Activated CD4-positive, alpha-beta T cell treated with anti-CD3 and anti-CD28 coated beads for 24 hours (primary cell): ENCODE measurements around the gene RNF166.
A peak's percentile ranks its signal among the peaks of the same experiment; 100 is the strongest.

ENCODE experiments used
- DNase-seq, 2 donors: peaks; one replicate each; pipeline ENCODE4 v3.0.0-alpha.2; 2020; ENCODE audit warnings: low read depth in 2 of 2

Gene RNF166

DNA sequence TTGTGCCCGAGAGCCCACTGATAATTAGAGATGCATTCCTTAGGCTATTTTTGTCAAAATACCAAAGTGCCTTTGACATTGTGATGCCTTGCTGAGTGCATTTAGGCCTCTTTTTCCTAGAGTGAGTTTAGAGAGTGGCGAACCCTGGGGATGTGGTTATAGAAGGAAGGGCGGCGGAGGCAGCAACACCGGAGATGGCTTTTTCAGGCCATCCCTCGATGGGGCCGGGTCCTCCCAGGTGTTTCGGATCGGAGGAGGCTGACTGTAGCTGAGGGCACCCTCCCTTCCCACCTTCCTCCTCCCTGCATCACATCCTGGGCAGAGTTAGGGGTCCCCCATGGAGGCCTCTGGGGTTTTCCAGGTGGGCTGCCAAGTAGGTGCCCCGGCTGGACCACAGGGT is 13.3 kb downstream of the RNF166 start:
- DNase-seq: no peak

DNA sequence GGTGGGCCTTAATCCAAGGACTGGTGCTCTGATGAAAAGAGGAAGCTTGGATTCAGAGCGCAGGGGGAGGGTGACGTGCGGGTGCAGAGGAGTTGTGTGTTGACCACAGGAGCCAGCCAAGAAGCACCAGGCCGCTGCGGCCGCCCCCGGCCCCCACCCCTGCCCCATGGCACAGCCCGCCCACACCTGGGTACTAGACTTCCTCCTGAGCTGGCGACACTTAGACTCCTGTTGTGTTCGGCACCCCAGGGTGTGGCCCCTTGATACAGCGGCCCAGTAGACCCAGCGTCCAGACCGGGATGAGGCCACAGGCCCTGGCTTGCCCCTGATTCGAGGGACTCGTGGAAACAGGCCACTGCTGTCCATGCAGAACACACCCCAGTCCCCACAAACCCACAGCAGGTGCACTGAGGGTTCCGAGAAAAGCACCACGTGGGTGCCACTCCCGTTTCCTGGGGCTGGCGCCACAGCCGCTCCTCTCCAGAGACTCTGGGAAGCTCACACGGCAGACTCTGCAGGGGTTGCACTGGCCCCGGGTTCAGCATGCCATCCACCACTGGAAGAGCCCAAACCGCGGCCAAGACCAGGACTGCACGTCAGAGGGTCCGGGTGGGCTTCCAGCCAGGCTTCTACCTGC is 14.2 kb downstream of the RNF166 start:
- no peak for DNase-seq

DNA sequence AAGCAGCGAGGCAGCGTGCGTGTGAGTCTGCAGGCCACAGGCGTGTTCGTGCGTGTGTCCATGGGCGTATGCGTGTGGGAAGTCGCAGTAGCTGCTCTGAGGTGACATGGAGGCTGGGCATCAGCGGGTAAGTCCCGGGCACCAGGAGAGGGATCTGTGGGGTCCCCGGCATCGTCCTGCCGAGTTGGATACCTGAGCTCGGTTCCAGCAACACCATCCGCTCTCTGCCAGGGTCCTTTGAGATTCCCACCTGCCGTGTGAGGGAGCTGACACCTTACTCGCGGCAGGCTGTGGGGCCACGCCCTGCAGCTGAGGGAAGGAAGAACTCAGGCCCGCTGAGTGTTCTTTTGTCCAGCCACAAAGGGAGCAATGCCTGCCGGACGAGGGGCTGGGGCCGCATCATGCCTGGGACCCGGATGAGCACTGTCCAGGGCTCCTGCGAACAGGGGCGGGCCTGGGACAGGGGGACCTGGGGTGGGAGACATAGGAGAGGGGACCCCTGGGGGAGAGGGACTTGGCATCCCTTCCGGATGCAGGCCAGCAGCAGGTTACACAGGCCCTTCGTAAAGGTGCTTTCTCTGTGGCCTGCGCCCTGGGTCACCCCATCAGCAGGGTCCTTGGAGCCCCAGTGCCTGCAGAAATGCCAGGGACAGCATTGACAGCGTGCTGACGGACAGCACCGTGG is 14.9 kb downstream of the RNF166 start:
- DNase-seq: no peak

DNA sequence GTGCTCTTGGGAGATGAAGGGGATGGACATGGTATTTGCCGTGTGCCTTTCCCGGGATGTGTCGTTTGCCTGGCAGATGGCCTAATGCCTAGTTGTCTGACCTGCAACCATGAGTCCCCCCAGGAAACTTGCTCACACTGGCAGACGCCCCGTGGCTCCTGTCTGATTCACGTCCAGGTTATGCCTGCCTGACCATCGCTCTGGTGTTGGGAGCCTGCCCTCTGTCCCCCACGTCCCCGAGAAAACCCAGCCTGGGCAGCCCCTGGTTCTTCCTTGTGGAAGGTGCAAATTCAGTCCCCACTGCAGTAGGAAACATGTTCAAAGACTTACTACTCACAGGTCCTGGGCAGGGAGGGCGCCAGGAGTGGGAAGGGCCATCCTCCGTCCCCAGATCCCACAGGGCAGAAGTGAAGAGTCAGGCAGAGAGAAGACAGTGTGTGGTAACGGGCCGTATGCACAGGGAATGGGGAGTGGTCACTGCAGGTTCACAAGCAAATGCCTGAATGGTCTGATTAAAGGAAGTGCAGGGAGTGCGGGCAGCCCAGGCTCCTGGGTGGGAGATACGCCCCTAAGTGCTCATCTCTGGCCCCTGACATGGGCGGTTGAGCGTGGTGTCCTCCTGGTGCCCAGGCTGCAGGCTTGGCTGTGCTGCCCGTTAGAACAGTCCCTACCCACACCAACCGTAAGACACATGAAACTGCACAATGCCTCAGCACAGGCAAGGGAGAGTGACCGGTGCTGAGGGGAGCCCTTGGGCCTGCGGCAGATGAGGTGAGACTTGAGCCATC is 15.7 kb downstream of the RNF166 start:
- DNase-seq: no peak

DNA sequence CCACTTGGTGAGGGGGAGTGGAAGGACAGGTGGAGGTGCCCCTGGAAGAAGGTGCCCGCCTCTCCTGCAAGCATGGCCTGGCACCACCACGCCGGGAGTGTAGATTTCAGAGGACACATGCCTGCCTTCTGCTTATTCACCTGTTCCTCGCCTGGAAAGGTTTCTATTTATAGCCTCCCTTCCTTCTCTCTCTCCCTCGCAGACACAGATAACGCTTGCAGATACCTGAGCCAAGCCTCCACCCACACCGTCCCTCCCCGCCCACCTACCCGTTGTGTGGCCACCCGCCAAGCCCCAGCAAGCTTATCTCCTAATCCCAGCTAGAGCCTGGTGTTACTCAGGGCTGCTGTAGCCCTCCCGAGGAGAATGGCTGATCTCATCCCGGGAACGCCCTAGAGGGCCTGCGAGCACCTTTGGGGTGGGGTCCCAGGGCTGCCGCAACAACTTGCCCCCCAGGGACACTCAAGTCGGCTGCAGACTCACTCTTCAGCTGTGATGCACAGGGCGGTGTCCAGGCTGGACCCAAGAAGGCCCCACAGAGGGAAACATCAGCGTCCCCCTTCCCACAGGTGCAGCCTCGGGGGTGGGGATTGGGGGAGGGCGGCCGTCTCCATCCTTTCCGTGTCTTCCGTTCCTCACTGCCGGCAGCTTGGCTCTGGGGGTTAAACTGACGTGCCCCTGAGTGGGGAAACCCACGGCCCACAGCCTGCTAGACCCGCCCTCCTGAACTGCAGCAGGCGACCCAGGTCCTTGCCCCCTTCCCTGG is 18.0 kb downstream of the RNF166 start:
- no peak for DNase-seq

DNA sequence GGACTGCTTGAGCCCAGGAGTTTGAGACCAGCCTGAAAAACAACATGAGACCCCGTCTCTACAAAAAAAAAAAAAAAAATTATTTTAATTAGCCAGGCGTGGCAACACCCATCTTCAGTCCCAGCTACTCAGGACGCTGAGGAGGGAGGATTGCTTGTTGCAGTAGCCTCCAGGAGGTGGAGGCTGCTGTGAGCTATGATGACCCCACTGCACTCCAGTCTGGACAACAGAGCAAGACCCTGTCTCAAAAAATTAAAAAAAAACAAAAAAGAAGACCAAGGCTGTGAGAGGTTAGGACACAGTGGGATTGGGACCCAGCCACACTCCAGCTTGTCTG is 18.6 kb downstream of the RNF166 start:
- no peak for DNase-seq

DNA sequence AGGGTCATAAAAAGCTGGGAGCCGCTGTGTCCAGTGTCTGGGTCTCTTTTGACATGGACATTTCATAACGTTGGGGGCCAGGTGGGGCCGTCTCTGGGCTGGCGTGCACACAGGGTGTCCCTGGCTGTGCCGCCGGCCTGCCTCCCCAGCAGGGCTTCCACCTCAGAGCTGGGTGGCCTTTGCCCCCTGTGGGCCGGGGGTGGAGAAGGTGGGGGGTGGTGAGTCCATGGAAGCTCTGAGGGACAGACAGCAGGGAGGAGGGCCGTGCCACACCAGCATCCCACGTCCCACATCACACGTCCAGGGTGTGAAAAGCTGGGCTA is 19.0 kb downstream of the RNF166 start:
- DNase-seq: no peak

DNA sequence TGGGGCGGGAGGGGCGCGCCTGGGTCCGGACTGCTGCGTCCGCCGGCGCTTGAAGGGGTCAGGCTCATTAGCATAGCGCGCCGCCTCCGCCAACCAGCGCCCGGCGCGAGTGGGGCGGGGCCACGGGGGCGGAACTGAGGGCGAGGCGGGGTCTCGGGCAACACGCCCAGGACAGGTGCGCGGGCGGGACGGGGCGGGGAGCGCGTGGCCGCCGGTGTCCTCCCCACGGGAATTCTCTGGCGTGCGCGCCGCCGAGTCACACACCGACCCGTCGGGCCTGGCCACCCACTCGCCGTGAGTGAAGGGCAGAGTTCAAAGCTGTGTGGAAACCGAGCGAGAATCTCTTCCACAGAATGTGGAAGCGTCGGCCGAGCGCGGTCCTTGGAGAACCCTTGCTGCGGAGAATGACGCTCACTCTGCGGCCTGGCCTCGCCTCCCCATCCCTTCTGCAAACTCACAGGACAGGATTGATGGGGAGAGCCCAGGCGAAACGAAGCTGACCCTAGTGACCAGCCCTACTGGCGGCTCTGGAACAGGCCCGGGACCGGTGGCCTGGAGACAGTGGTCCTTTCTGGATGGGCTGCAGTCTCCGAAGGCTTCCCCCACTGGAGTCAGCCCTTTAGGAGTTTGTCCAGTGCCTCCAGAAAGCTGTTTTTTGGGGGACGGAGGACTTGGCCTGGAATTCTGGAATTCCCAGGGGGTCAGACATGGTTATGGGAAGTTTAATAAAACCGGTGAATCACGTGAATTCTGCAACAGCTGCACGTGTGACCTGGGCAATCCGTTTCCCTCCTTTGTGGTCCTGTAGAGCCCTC is 19.6 kb downstream of the RNF166 start, which contains the start of gene SNAI3:
Gene SNAI3, minus strand, starts transcription at position 69 of the 815 bp plus-strand sequence. CDS start 101 bp downstream, outside the sequence.
- DNase-seq: peak; percentile 80 to 84

DNA sequence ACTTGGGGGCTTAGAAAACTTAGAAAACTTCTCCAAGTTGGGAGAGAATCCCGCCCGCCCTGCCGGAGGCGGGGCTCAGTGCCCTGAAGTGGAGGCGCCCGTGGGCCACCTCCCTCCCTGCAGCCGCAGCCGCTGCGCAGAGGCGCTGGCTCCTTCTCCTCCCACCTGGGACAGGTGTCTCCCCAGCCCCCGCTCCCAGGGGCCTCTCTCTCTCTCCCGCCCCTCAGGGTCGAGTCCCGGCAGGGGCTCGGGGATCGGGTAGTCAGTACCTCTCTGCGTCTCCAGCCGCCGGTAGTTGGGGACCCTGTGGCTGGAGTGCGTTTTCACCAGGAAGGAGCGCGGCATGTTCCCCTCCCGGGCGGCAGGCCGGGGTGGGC is 20.2 kb downstream of the RNF166 start:
- DNase-seq: no peak

DNA sequence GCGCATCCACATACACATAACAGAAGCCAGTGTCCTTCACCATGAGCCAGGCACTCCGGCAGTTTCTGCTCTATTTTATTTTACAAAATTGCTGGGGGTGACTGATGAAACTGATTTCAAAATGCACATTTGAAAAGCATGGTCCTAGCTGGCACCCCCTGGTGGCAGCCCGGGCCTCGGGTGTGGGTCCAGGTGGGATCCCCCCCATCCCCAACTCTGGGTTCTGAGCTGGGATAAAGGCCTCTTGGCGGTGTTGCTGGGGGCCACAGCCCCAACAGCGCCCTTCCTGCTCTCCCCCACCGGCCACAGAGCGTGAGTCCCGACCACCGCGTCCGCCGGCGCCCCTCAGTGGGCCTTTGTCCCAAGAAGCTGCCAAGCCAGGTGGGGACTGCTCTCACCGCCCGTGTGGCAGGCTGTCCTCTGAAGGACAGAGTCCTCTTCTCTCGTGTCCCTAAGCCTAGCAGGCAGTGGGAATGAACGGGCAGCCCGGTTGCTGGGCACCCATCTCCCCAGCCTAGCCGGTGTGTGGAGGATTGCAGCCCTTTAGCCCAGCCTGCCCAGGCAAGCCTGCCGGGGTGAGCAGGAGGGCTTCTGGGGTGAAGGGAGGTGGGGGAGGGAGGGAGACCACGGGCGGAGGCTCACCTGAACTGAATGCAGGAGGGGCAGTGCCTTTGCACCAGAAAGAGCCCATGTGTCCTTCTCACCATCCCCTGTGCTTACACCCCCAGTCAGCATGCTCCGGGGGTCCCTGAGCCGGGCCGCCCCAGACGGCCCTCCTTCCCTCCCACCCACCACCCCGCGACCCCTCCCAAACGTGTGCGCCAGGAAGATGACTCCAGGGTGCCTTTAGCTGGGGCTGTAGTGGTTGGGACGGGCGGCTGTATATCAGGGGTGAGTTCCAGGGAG is 20.8 kb downstream of the RNF166 start:
- DNase-seq: peak in 1 of 2 donors; percentile 58

DNA sequence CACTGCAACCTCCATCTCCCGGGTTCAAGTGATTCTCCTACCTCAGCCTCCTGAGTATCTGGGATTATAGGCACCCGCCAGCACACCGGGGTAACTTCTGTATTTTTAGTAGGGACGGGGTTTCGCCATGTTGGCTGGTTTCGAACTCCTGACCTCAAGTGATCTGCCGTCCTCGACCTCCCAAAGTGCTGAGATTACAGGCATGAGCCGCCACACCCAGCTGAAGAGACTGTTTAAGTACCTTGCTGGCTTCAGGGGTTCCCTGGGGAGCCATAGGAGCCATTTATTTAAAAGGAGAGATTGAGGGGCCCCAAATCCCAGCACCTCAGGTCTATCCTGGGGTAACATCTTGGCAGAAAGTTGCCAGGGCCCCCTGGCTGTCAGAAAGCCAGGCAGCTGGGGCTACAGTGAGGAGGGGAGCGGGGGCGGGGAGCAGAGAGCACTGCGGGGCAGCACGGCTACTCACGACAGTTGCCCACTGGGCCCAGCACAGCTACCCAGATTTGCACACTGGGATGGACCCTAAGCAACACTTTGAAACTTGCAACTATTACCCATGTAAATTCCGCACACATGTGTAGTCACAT is 21.5 kb downstream of the RNF166 start:
- no peak for DNase-seq

DNA sequence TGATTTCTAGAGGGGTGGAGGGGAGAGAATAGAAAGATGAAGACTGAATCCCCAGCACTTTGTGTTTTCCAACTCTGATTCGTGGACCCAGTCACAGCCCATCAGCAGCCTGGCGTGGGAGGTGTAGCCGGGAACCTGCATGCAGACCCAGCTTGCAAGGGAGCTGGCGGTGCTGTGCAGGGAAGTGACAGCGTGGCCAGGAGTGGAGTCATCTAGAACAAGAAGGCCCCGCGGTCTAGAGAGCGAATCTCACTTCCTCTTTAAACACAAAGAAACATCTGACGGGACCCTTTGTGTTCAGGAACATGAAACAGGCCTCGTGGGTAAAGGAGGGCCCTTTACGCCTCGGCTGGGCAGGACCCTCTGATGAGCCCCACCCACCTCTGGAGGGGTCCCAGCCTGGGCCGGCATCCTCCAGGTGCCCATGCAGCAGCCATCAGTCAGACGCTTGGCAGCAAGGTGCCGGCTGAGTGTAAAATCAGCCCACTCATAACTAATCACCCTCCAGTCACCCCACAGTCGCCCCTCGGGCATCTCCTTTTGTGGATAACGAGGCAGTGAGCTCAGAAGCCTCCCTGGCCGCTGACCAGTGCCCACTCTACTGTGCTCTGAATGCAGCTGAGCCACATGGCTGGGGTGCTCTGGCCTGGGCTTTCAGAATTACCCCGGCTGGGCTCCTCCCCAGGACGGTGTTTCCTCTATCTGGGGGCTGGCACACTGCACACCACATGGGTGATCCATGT is 24.3 kb downstream of the RNF166 start:
- peak in 1 of 2 donors; percentile 61 for DNase-seq

DNA sequence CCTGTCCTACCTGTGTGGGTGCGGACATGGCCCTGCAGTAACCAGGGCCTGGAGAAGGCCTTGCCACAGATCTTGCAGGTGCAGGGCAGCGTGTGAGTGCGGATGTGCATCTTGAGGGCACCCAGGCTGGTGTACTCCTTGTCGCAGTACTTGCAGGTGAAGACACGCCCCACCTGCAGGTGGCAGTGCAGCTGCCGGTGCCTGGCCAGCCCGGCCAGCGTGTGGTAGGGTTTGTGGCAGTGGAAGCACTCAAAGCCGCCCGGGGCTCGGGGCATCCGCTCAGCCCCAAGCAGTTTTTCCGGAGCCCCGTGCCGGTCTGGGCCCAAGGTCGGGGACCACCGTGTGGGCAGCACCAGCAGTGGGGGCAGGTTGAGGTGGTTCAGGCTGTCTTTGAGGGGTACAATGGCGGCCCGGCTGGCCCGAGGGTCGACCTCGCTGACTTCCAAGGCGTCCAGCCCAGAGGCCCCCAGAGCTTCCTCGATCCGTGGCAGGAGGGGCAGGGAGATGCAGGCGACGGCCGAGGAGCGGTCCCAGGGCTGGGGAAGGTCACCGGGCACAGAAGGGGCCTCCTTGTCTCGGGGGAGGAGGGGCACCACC is 25.0 kb downstream of the RNF166 start:
- no peak for DNase-seq

DNA sequence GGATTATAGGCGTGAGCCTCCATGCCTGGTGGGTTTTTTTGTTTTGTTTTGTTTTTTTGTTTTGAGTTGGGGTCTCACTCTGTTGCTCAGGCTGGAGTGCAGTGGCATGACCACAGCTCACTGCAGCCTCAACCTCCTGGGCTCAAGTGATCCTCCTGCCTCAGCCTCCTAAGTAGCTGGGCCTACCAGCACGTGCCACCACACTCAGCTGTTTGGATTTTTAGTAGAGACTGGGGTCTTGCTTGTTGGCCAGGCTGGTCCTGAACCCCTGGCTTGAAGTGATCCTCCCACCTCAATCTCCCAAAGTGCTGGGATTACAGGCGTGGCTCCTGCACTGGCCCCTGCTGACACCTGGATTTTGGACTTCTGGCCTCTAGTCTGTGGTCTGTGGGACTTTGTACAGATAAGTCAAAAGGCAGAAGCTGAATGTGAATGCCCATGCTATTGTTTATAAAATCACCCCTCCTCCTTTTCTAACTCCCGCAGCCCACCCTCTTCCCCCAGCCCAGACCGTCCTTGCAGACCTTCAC is 25.6 kb downstream of the RNF166 start:
- DNase-seq: no peak

DNA sequence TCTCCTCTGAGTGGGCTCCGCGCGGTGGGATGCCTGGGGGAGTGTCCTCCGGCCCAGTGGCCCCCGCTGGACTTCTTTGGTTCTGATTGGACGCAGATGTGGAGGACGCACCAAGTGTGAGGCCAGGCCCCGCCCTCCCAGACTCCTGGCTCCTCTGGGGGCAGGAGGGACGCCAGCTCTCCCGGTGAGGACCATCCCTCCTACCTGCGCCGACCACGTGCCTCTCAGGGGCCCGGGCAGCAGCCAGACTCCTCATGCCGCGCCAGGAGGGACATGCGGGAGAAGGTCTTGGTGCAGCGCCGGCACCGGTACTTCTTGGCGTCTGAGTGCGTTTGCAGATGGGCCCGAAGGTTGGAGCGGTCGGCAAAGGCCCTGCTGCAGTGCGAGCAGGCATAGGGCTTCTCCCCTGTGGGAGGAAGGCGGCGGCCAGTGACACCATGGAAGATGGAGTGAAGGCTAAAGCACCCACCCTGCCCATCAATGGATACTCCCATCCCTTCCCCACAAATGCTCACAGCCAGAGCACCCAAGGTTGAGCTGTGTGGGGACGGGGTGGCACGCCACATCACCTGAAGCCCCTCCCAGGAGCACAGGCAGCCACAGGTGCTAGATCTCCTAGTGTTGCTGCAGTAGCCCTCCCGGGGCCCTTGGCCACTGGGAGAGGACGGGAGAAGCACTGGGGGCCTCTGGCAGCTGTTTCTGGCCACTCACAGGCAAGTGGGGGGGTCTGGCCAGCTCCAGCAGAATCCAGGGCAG is 27.8 kb downstream of the RNF166 start:
- no peak for DNase-seq

DNA sequence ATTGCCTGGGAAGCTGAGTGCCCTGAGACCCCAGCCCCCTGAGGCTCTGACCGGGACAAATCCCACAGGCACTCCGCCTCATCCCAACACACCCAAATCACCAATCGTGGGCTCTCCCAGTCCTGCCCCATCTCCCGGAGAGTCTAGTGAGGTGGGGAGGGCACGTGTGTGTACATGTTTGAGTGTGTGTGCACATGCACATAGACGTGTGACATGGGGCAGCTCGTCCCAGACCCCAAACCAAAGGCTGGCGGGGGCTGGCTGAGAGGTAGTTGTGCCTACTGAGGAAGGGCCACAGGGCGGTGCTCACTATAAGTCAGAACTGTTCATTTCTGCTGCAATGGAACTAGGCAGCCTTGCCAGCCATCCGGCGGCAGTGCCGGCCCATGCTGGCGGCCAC is 28.5 kb downstream of the RNF166 start:
- no peak for DNase-seq

DNA sequence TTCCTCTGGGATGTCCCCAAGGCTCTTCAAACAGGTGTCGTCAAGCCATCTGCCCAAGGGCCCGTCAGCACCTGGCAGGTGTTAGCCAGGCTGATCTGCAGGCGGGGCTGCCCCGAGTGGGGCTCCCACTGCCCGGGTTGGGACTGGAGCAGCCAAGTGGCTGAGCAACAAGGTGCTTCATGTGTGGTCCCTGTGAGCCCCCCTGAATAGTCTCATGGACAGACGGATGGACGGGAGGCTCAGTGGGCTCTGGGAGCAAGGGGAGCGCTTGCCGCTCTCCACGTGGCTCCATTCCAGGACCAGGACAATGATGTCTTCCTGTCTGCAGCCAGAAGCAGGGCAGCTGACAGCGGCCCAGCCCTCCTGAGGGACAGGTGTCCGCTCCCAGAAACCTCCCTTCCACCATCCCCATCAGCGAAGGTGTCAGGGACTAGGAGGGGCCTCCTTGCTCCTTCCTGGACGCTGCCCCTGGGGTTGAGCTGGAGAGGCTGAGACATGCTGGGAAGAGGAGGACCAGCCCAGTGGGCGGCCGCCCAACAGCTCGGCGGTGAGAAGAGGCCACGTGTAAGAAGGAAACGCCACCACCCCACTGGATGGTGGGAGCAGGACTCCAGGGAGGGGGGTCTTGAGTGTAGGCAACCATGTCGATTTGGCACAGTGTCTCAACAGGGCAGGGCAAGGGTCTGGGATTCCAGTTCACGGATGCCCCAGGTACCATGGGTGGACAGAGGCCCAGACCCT is 29.5 kb downstream of the RNF166 start:
- DNase-seq: no peak
